Suprapubic skin (tissue), 3 donors: ENCODE data around the gene RNF130.

ENCODE experiments used
- EP300 ChIP-seq: sonication (generic); formaldehyde crosslinking; IDR thresholded peaks from one replicate; pipeline ENCODE4 v1.6.1; 2017; ENCODE audit warnings: antibody characterized with exemption
- POLR2A ChIP-seq, 2 donors: fragments of 450-650 bp; IDR thresholded peaks; one replicate each; pipeline ENCODE4 v1.6.1; 2017; ENCODE audit warnings: antibody characterized with exemption in 2 of 2, mild to moderate bottlenecking in 2 of 2, moderate library complexity in 2 of 2
- TF ChIP-seq, protein P1 (sequence below), 2 donors: fragments of 200-600 bp in 1 of 2; fragments of 450-650 bp in 1 of 2; sonication (generic) in 1 of 2; IDR thresholded peaks; one replicate each; pipeline ENCODE4 v1.5.1; 2016 to 2019; ENCODE audit warnings: antibody characterized with exemption in 2 of 2, mild to moderate bottlenecking in 1 of 2, moderate library complexity in 1 of 2

DNA sequence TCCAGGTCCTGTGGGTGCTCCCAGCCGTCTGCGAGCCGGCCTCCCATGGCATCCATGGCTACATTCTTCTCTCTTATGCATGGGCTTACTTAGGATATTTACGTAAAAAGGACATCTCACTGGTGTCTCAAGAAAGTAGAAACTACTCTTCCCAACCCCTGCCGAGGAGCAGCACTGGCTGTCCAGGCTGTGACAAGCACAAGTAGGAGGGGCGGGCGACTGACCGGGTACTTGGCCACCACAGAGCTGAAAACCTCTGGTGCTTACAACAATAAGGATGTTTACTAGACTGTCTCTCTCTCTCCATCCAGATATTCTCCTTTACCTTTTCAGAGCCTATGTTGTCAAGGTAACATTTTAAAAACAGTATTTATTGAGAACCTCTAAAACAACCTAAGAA lies 107.5 kb downstream of the RNF130 start:
- TF ChIP-seq, protein P1, sequence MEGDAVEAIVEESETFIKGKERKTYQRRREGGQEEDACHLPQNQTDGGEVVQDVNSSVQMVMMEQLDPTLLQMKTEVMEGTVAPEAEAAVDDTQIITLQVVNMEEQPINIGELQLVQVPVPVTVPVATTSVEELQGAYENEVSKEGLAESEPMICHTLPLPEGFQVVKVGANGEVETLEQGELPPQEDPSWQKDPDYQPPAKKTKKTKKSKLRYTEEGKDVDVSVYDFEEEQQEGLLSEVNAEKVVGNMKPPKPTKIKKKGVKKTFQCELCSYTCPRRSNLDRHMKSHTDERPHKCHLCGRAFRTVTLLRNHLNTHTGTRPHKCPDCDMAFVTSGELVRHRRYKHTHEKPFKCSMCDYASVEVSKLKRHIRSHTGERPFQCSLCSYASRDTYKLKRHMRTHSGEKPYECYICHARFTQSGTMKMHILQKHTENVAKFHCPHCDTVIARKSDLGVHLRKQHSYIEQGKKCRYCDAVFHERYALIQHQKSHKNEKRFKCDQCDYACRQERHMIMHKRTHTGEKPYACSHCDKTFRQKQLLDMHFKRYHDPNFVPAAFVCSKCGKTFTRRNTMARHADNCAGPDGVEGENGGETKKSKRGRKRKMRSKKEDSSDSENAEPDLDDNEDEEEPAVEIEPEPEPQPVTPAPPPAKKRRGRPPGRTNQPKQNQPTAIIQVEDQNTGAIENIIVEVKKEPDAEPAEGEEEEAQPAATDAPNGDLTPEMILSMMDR (IDR thresholded peaks at IDR 0.05): no peak
- TF ChIP-seq EP300 (no peak), POLR2A (IDR thresholded peaks at IDR 0.05) (no peak)
